GM19023 (cell line): Measurements from ENCODE around the gene CALML6.
A peak's percentile ranks its signal among the peaks of the same experiment; 100 is the strongest.
"Not testable (repeated sequence)": the region's sequence is repeated elsewhere in the genome, so short reads cannot be mapped to it uniquely, and the experiment has no call there.

Experiments used
- ATAC-seq: cut with Tn5 transposase; IDR thresholded peaks from one replicate; pipeline ENCODE4 v1.9.1; 2021; ENCODE audit warnings: mild to moderate bottlenecking, moderate library complexity; ENCODE audit not compliant: unreplicated experiment

The CALML6 gene, protein sequence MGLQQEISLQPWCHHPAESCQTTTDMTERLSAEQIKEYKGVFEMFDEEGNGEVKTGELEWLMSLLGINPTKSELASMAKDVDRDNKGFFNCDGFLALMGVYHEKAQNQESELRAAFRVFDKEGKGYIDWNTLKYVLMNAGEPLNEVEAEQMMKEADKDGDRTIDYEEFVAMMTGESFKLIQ

DNA sequence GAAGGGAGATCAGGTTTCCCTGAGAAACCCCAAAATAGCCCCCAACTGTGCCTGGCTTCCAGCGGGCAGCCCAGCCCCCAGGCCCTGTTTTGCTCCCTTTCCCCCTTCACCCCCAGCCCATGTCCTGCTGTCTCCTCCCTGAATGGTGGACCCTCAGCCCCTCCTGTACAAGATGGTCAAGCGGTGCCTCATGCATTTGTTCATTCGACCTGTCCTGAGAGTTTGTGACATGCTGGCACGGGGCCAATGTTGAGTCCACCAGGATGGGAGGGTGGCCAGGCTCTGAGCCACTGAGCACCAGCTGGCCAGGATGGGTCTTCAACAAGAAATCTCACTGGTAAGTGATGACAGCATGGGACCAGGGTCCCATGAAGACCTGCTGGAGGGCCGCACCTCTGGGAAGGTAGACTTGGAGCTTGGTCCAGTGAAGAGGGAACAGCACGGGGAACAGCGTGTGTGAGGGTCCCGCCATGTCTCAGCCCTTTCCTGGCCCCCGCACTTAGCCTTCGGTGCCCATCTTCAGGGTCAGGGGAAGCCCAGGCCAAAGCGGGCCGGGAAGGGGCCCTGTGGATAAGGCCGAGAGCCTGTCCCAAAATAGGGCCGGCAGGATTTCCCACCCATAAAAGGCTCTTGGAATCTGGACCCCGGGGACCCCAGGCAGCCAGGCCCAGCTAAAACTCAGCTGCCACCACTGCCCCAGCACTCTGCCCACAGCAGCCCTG is at the start of gene CALML6:
TSS of gene CALML6 (plus strand) at position 290 of the 722 bp plus-strand sequence. CDS start at position 311, 21 bp downstream.
- no peak for ATAC-seq

DNA sequence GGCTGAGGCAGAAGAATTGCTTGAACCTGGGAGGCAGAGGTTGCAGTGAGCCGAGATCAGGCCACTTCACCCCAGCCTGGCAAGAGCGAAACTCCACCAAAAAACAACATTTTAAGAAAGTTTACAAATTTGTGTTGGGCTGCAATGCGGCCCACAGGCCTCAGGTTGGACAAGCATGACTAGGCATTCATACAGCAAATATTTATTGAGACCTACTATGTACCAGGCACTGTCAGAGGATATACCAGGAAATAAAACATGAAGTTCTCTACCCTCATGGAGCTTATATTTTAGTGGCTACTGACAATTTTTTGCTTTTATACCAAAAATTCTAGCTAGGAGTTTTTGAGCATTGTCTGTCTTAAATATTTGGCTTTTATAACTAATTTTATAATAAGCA is 47.9 kb upstream of the CALML6 start:
- ATAC-seq = no peak

DNA sequence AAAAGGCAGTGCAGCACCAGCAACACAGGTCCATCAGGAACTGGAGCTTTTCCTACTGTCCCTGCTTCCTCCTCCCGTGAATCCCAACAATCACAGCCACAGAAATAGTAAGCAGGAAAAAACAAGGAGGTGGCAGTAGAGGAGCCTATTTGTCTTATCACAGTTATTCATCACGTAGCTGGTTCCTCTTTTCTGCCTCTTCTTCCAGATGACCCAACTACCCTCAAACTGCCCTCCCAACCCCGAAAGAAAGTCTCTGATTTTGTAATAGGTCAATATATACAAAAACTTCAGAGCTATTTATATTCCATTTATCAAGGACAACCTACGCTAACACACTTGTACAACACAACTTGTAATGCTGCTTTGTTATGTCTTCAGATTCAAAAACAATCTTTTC is 45.6 kb upstream of the CALML6 start:
- ATAC-seq = no peak

DNA sequence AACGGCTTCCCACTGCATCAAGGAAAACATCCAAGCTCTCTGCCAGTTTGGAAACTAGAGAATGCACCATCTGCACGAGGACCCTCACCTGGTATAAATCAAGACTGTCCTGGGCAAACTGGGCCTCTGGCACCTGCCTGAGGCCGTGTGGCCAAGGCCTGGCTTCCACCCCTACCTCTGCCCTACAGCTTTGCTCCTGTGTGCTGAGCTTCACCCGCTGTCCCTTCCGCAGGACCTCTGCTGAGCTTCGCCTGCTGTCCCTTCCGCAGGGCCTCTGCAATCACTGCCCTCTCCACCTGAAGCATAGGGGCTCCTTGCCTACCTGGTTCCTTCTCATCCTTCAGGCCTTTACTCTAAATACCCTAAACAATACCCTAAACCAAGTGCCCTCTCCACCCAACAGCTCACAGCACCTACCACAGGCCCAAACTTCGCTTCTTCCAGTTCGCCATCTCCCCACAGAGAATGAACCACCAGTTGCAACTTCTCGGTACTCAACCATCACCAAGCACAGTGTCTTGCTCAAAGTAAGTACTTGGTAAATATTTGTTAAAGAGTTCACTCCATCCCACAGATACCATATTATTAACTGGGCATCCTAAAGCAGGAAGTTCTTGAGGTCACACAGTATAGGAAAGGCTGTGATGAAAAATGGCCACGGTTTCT is 42.6 kb upstream of the CALML6 start:
- ATAC-seq = no peak

DNA sequence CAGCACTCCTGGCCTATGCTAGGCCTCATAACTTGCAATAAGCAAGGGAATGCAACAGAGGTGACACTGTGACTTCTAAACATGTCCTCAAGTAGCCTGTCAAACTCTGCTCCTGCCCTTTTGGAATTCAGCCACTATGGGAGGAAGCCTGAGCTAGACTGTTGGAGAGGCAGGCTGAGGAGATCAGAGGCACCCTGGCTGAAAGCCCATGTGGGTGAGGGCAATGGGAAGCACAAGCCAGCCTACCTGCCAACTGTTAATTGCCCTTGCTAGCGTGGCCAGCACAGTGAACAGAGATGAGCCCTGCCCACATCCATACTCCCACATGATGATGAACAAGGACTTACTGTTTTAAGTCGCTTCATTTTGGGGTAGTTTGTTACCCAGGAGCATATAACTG is 41.9 kb upstream of the CALML6 start:
- ATAC-seq = no peak

DNA sequence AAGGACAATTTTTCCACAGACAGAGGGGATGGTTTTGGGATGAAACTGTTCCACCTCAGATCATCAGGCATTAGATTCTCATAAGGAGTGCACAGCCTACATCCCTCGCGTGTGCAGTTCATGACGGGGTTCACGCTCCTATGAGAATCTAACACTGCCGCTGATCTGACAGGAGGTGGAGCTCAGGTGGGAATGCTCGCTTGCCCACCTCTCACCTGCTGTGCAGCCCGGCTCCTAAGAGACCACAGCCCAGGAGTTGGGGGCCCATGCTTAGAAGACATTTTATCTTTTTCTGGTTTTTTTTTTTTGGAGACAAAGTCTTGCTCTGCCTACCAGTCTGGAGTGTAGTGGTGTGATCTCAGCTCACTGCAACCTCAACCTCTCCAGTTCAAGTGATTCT is 40.2 kb upstream of the CALML6 start:
- ATAC-seq = no peak

DNA sequence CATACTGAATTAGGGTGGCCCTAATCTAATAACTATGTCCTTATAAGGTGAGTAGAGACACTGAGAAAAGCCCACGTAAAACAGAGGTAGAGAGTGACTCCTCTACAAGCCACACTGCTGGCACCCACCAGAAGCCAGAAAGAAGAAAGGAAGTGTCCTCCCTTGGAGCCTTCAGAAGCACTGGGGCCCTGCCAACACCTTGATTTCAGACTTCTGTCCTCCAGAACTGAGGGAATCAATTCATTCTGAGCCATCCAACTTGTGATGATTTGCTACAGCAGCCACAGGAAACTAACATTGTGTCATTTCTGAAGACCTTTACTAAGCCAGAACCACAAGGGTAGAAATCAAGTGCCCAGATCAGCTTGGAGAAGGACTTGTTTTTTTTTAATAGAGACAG is 39.1 kb upstream of the CALML6 start:
- no peak for ATAC-seq

- no peak for ATAC-seq
Observed at GRCh38 chr1:1876335-1876930, 38.6 kb upstream of the CALML6 start.

DNA sequence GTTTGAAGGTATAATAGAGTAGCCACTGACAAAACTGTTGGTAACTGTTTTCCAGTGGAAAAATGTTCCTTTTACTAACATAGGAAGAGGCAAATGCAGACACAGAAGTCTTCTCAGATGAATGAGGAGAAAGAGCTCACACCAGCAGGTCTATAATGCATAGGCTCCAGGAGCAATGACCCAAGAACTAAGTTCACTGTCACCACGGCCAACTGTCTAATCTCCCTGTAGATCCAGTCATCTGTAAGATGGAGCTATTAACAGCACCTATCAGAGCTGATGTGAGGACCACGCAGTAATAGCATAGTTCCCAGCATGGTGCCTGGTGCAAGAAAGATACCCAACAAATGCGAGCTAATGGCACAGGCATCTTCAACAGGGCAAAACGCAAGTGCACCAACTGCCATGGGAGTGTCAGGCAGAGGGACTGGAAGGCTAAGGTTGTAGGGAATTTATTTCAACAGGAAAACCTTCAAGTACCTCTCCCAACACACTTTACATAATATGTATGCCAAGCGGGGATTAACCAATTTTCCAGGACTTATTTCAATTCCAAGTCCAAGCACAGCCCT is 37.1 kb upstream of the CALML6 start:
- no peak for ATAC-seq

DNA sequence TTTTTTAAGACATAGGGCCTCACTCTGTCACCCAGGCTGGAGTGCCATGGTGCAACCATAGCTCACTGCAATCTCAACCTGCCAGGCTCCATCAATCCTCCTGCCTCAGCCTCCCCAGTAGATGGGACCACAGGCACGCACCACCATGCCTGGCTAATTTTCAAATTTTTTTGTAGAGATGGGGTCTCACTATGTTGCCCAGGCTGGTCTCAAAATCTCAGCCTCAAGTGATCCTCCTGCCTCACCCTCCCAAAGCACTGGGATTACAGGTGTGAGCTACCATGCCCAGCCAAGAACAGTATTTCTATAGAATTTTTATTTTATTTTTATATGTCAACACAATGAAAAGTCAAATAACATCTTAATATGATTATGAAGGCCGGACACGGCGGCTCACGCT is 35.1 kb upstream of the CALML6 start:
- ATAC-seq = no peak

GRCh38 chr1:1880617-1881312 is 34.3 kb upstream of the CALML6 start:
- ATAC-seq = no peak

- no peak for ATAC-seq
Observed at GRCh38 chr1:1881727-1882126, 33.3 kb upstream of the CALML6 start.

DNA sequence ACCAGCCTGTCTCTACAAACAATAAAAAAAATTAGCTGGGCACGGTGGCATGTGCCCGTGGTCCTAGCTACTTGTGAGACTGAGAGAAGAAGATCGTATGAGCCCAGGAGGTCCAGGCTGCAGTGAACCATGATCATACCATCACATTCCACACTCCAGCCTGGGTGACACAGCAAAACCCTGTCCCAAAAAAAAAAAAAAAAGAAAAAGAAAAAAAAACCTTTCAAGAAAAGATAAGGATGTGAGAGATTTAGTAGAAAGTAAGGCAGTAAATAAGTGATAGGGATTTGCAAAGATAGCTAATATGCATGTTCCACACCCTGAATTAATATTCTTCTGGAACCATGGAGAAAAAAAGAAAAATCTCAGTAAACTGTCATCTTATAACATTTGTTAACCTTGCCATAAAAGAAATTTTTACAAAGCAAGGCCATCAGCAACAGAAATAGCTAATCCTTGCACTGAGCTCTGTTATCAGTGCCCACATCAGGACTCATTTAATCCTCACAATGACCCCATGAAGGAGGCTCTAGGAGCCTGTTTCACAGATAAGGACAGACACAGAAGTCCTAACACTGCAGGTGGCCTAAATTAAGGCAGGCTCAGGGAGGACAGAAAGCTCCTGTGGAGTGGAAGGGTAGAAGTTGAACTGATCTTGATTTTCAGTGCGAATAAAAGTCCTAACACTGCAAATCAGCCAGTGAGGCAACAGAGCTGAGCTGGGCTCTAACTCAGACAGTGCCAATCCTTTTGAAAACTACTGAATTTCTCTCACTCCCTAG is 31.8 kb upstream of the CALML6 start:
- no peak for ATAC-seq

DNA sequence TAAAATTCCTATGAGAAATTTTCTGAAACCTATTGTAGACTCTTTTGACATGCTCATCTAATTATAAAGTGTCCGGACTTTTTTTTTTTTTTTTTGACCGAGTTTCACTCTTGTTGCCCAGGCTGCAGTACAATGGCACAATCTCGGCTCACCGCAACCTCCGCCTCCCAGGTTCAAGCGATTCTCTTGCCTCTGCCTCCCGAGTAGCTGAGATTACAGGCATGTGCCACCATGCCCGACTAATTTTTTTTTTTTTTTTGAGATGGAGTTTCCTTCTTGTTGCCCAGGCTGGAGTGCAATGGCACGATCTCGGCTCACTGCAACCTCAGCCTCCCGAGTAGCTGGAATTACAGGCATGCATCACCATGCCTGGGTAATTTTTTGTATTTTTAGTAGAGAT is 31.2 kb upstream of the CALML6 start:
- ATAC-seq = not testable (repeated sequence)

GRCh38 chr1:1889090-1889750 is 25.8 kb upstream of the CALML6 start:
- no peak for ATAC-seq

DNA sequence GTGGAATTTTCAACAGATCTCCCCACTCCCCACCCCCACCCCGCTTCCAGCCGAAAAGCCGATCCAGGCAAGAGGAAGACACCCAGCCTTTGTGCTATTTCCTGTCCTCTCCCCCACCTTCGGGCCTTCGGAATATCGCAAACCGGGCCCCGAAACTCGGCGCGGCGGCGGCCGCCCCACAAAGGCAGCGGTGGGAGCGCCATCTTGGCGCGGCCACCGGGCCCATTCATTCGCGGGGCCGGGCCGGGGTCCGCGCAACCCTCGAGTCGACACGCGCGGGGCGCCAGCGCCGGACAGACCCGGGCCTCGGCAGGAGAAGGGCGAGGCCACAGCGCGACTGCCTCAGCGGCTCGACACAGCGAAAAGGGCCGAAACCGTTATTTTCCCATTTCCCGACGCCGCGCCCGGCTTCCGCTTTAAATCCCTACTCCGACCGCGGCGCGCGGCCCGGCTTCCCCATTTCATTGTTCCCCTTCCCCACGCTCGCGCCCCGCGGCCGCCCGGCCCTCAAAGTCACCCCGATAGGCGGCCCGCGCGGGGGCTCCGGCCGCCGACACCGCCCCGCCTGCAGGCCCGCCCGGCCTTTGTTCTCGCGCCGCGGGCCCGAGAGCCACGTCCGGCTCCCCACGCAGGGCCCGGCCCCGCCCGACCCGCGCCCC is 25.1 kb upstream of the CALML6 start:
- ATAC-seq = peak; percentile 35

- peak; percentile 61 for ATAC-seq
Observed at GRCh38 chr1:1890506-1891348, 24.3 kb upstream of the CALML6 start, which contains the start of gene GNB1. GNB1 (minus strand) TSS chr1:1891087; CDS start chr1:1825453, 65,634 bp downstream.
